GM18517 (cell line): ENCODE measurements around the gene MLH3.
"Not testable (repeated sequence)": the region's sequence is repeated elsewhere in the genome, so short reads cannot be mapped to it uniquely, and the experiment has no call there.

Experiments
- ATAC-seq: cut with Tn5 transposase; IDR thresholded peaks from one replicate; pipeline ENCODE4 v1.9.1; 2021; ENCODE audit warnings: mild to moderate bottlenecking, moderate library complexity; ENCODE audit not compliant: unreplicated experiment

Gene MLH3

GRCh38 chr14:75040507-75040906, 10.8 kb downstream of the MLH3 start:
- no peak for ATAC-seq

- ATAC-seq, result no peak
These were observed 18.3 kb downstream of the MLH3 start for GRCh38 chr14:75032939-75033338.

- ATAC-seq, result no peak
These were observed 21.1 kb downstream of the MLH3 start for GRCh38 chr14:75030147-75030546.

DNA sequence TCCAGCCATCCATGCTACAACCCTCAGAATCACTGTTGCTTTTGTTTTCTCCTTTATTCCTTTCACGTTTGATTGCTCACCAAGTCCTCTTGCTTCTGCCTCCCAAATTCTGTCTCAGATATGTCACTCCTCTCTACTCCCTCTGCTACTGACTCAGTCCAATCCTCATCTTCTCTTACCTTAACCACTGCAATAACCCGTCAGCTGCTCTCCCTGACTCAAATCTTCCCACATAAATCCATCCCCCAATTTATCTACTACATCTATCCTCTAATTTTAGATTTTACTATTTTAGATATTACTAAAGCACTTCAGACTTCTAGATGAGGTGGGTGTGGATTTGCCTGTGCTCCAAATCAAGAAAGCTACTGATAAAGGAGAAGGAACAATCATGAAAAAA, 25.4 kb downstream of the MLH3 start:
- ATAC-seq, result no peak

GRCh38 chr14:75025082-75025481, 26.2 kb downstream of the MLH3 start:
- ATAC-seq, result no peak

- ATAC-seq, result no peak
These were observed 28.2 kb downstream of the MLH3 start for GRCh38 chr14:75023108-75023507.

- ATAC-seq, result no peak
These were observed 28.6 kb downstream of the MLH3 start for GRCh38 chr14:75022655-75023054.

DNA sequence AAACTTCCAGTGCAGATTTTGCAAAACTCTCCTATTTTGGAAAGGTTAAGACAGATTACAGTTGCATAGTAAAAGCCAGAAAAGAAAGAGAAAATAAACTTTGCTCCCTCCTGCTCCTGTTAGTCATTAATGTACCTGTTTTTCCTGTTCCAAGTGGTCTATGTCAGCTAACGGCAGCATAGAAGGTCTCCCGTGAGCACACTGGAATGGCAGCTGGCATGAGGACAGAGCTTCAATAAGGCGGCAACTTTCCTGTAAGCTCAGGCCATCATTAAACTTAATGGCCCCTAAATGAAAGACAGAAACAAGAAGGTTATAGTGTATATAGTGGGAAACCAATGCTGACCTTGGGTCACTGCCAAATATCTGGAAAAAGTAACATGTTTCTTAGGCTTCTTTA, 32.6 kb downstream of the MLH3 start:
- no peak for ATAC-seq

DNA sequence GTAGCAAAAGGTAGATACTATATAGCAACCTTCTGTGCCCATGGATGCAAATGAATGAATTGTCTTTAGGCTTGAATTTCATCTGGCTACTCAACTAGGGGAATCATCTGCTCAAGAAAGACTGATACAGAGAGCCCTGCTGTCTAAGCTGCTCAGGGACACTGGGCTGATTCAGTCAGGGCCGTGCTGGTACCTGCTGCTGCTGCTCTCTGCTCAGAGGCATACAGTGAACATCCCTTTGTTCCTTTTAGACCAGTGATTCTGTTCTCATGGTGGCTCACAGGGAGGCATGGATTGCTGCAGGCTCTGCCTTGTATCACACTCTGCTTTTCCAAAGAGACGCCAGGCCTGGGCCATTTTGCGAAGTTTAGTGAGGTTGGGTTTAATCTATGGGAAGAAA, 34.5 kb downstream of the MLH3 start:
- no peak for ATAC-seq

DNA sequence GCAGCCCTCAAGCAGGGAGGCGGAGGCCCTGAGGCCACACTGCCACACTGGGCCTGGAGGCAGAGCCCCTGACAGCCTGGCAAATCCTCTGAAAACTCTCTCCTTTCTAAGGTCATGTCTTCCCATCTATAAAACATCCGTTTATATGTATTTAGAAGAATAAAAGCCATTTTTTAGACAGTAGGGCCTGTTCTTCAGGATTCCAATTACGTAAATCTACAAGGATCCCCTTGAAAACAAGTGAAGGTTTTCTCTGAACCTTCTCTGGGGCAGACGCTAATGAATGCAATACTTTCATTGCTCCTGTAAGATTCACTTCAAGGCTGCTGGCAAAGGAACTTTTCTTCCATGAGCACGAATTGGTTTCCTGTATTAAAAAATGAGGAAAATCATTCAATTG, 35.8 kb downstream of the MLH3 start:
- ATAC-seq, result no peak

GRCh38 chr14:75013290-75013689, 38.0 kb downstream of the MLH3 start:
- no peak for ATAC-seq

GRCh38 chr14:75011356-75011994, 39.8 kb downstream of the MLH3 start:
- ATAC-seq, result no peak

DNA sequence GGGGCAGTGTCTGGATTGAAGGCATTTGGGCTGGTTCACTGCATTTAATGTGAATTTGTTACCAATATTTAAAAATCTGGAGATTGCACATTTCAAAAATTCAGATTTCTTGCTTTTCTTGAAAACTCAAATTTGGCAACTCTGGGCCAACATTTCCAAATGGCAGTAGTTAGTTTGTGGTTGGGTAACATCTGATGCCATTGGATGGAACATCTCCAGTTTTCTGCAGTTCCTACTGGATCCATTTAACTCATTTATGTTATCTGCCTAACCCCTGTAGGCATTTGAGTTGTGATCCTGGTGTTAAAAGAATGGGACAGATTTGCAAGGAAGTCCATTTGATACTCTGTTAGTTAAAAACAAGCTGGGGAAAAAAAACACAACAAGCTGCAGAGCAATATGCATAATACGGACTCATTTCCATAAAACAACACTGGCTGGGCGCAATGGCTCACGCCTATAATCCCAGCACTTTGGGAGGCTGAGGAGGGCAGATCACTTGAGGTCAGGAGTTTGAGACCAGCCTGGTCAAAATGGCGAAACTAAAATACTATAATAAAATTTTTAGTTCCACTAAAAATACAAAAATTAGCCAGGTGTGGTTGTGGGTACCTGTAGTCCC, 40.7 kb downstream of the MLH3 start:
- no peak for ATAC-seq

DNA sequence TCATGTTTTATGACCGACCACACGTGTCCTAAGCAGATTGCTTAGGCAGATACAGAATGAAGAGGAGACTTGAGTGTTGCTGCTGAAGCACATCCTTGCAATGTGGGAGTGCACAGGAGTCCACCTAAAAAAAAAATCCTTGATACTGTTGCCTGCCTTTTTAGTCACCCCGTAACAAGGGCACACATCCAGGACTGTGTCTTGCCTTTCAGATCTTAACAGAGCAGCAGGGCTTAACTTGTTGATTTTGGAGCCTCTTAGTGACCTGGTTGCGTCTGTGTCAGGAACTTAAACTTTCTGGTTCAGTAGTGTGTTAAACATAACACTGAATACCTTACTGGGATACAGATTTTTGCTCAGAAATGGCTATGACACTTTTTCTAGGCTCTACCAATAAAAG, 42.1 kb downstream of the MLH3 start:
- no peak for ATAC-seq

DNA sequence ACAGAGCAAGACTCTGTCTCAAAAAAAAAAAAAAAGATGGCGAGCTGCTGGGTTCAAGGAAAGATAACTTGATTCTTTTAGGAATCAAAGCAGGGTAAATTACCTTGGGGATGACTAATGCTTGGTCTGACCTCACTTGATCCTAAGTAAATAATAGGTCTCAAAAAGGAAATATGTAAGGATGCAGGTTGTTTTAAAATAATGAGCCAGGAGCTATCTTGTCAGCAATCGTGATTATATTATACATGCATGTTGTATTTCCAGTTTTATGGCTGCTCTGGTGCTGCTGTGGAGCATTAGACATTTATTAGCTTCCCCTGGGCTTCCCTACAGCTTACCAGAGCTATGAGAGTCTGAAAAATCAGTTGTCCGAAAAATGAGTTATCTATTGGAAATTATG, 45.9 kb downstream of the MLH3 start:
- no peak for ATAC-seq

DNA sequence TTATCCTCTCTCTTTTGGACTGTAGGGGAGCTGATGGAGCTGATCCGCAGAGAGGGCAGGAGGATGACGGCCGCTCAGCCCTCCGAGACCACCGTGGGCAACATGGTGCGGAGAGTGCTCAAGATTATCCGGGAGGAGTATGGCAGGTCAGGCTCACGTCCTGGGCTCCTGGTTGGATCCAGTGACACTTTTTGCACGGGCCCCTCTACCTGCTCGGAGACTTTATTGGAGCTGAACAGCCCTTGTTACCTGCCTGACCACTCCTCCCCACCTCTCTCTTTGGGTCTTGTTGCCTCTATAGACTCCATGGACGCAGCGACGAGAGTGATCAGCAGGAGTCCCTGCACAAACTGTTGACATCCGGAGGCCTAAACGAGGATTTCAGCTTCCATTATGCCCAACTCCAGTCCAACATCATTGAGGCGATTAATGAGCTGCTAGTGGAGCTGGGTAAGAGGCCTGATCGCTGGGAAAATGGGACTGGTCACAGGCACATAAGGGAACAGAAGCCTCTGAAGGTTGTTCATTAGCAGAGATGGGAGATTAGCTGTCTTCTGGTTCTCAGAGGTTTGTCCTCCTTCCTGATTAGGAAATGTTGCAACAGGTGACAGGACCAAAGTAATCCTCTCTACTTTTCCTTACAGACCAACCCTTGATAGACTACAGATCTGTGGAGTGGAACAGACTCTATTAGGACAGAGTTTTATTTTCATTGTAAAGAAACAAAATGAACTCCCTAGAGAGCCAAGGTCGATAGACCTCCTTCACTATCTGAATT, 47.8 kb downstream of the MLH3 start:
- ATAC-seq, result no peak

DNA sequence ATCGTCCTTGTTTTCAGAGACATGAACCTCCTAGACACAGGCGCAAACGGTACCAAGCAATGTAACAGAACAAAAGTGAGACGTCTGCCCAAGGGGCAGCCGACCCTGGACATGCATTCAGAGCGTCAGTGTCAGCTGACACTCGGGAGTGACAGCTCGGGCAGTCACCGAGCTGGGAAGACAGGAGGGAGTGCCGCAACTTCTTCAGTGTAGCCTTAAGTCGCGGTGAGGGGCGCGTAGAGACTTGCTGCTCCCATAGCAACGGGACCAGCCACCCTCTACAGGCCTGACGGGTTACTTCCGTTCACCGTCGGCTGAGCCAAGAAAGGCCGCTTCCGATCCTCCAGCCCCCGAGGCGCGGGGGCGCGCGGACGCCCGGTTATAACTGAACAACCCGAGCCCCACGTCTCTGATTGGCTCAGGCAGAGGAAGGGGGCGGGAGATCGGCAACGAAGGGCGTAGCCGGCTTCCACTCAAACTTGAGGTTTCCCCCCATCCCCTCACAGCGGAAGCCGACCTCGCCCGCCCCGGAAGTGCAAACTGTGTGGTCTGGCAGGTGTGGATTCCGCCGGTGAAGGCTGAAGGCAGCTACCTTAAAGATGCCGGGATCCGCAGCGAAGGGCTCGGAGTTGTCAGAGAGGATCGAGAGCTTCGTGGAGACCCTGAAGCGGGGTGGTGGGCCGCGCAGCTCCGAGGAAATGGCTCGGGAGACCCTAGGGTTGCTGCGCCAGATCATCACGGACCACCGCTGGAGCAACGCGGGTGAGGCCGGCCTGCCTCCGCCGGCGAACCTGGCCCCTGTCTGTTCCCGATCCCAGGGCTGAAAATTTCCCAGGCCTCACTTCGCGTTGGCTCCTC, 48.6 kb downstream of the MLH3 start, which contains the start of gene EIF2B2:
TSS of gene EIF2B2 (plus strand) at position 530 of the 858 bp plus-strand sequence. CDS start at position 600, 70 bp downstream.
- ATAC-seq, result peak; percentile 95

- no peak for ATAC-seq
These were observed 49.4 kb downstream of the MLH3 start for GRCh38 chr14:75001899-75002298.

DNA sequence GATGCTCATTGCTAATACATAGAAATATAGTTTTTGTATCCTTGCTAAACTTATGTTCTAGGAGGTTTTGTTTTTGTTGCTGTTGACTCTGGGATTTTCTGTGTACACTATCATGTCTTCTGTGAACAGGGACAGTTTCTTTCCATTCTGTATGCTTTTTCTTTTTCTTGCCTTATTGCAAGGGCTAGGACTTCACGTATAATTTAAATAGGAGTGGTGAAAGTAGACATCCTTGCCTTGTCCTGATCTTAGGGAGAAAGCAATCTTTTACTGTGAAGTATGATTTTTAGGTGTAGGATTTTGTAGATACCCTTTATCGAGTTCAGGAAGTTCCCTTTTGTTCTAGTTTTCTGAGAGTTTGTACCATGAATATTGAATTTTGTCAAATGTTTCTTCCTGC, 50.0 kb downstream of the MLH3 start:
- no peak for ATAC-seq

GRCh38 chr14:74995781-74996180, 55.5 kb downstream of the MLH3 start:
- not testable (repeated sequence) for ATAC-seq

DNA sequence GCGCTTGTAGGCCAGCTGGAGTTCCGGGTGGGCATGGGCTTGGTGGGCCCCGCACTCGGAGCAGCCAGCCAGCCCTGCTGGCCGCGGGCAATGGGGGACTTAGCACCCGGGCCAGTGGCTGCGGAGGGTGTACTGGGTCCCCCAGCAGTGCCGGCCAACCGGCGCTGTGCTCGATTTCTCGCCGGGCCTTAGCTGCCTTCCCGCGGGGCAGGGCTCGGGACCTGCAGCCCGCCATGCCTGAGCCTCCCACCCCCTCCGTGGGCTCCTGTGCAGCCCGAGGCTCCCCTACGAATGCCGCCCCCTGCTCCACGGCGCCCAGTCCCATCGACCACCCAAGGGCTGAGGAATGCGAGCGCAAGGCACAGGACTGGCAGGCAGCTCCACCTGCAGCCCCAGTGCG, 57.1 kb downstream of the MLH3 start:
- ATAC-seq, result not testable (repeated sequence)
